ENCODE results near the gene BPIFA1. TPM values are rescaled to one million over a fixed set of nuclear protein-coding genes. Genes with fewer than 3 reads are reported as not detected.

Gene BPIFA1
- total RNA-seq, 4 donors from 2014 or later = not detected

- TF ChIP-seq, protein P1, sequence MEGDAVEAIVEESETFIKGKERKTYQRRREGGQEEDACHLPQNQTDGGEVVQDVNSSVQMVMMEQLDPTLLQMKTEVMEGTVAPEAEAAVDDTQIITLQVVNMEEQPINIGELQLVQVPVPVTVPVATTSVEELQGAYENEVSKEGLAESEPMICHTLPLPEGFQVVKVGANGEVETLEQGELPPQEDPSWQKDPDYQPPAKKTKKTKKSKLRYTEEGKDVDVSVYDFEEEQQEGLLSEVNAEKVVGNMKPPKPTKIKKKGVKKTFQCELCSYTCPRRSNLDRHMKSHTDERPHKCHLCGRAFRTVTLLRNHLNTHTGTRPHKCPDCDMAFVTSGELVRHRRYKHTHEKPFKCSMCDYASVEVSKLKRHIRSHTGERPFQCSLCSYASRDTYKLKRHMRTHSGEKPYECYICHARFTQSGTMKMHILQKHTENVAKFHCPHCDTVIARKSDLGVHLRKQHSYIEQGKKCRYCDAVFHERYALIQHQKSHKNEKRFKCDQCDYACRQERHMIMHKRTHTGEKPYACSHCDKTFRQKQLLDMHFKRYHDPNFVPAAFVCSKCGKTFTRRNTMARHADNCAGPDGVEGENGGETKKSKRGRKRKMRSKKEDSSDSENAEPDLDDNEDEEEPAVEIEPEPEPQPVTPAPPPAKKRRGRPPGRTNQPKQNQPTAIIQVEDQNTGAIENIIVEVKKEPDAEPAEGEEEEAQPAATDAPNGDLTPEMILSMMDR (IDR thresholded peaks at IDR 0.05) = no peak
- no peak for ATAC-seq (ENCODE audit: low FRiP score)
- DNase-seq (ENCODE audit: low spot score) = no peak
Observed at GRCh38 chr20:33281550-33282146, 45.9 kb downstream of the BPIFA1 start.

DNA sequence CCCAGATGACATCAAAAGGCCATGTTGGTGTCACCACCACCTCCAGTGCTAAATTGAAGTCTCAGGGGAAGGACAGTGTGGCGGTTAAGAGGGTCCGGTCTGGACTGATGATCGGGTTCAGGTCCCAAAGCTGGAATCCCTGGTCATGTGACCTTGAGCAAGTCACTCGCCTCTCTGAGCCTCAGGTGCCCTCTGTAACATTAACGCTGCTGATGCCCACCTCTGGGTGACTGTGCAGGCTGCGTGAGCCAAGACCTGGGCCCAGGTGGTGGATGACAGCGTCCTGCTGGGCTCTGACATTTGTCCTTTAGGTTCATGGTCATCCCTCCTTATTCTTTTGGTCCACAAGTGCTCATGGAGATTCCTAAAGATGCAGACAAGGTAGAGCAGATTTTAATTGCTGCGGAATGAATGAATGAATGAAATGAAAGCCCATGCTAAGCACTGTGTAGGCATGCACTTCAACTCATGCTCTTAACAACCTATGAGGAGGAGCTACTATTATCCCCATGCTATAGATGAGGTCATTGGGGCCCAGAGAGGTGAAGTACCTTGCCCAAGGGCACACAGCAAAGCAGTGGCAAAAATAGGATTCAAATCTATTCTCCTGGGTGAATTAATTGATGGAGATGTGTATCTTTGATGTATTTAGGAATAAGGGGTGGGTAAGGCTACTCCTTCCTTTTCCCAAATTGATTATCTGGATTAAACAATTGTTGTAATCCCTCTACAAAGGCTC is 46.6 kb downstream of the BPIFA1 start:
- ATAC-seq (ENCODE audit: low FRiP score) = no peak
- TF ChIP-seq, protein P1 (IDR thresholded peaks at IDR 0.05) = no peak
- no peak for DNase-seq (ENCODE audit: low spot score)

GRCh38 chr20:33282991-33283555 is 47.3 kb downstream of the BPIFA1 start, which contains the start of gene BPIFB1:
TSS of gene BPIFB1 (plus strand) at chr20:33283214. CDS start at chr20:33286074, 2,860 bp downstream.
- no peak for DNase-seq (ENCODE audit: low spot score)
- no peak for ATAC-seq (ENCODE audit: low FRiP score)
- TF ChIP-seq, protein P1 (IDR thresholded peaks at IDR 0.05) = no peak

DNA sequence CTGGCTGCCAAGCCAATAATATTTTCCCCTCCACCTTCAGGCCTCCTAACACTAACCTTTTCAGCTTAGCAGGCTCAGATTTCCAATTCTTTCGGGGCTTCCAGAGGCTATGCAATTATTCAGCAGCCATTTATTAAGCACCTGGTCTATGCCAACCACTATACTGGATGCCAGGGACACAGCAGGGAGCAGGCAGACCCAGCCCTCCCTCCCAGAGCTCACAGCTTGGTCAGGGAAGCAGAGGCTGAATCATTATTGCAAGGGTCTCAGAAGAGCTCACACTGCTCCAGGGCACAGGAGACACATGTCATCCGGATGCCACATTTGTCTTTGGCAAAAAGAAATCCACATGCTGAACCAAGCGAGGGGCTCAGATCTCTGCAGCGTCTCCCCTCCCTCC is 48.5 kb downstream of the BPIFA1 start:
- DNase-seq (ENCODE audit: low spot score) (no peak), ATAC-seq (ENCODE audit: low FRiP score) (no peak)
- TF ChIP-seq, protein P1 (IDR thresholded peaks at IDR 0.05) = no peak

- DNase-seq (ENCODE audit: low spot score) (no peak), ATAC-seq (ENCODE audit: low FRiP score) (no peak)
- TF ChIP-seq, protein P1 (IDR thresholded peaks at IDR 0.05) = no peak
Observed at GRCh38 chr20:33284937-33285336, 49.1 kb downstream of the BPIFA1 start.

- DNase-seq (ENCODE audit: low spot score) (no peak), ATAC-seq (ENCODE audit: low FRiP score) (no peak)
- TF ChIP-seq, protein P1 (IDR thresholded peaks at IDR 0.05) = no peak
Observed at GRCh38 chr20:33285861-33286495, 50.2 kb downstream of the BPIFA1 start.
